Measurements from ENCODE around the gene NFKBIL1.

NFKBIL1 gene

DNA sequence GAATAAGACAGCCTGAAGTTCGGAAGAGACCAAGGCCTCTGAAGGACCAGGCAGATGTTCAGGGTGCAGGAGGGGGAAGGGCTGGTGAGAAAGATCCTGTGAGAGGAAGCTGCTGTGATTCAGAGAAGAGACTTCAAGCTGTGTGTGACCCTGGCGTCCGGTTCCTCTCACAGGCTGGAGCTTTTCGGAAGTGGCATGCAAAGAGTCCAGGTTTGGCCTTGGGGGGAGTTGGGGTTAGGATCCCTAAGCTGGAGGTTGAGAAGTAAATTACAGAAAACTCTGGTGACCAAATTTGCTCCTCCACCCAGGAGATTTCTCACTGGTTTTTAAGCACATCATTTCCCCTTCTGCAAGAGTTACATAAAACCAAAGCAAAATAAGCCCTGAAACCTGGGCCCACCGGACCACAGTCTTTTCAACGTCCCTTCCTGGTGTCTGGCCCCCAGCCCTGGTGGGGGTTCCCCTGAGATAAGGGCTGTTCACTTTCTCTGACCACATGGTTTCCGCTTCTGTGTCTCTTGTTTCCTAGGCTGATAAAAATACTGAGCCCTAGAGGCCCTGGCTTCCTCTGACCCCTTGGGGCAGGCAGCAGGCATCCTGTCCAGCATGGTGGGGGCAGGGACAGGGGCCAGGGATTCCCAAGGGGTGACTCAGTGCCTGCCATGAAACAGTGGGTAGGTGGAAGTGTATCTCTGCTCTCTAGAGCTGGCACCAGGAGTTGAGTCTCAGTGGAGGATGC lies 12.7 kb downstream of the NFKBIL1 start:
- DNase-seq (ENCODE audit: low spot score) = peak; percentile 86

DNA sequence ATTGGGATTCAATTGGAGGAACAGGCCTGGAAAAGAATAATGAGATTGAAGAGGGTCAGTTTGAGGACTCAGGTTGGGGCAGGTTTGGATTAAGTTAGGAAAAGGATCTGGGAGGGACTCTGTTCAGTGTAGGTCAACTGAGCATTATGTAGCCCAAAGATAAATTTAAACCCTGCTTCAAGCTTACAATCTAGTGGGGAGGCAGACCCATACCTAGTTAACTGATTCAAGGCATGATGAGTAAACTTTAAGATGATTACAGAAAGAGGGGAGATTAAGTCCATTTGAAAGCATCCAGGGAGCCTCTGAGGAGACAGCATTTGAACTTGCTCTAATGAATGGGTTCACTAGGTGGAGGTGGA lies 13.3 kb downstream of the NFKBIL1 start:
- DNase-seq (ENCODE audit: low spot score) = no peak

GRCh38 chr6:31567531-31568370 lies 20.3 kb downstream of the NFKBIL1 start:
- no peak for DNase-seq (ENCODE audit: low spot score)

GRCh38 chr6:31568537-31568961 lies 21.1 kb downstream of the NFKBIL1 start:
- peak; percentile 60 for DNase-seq (ENCODE audit: low spot score)

DNA sequence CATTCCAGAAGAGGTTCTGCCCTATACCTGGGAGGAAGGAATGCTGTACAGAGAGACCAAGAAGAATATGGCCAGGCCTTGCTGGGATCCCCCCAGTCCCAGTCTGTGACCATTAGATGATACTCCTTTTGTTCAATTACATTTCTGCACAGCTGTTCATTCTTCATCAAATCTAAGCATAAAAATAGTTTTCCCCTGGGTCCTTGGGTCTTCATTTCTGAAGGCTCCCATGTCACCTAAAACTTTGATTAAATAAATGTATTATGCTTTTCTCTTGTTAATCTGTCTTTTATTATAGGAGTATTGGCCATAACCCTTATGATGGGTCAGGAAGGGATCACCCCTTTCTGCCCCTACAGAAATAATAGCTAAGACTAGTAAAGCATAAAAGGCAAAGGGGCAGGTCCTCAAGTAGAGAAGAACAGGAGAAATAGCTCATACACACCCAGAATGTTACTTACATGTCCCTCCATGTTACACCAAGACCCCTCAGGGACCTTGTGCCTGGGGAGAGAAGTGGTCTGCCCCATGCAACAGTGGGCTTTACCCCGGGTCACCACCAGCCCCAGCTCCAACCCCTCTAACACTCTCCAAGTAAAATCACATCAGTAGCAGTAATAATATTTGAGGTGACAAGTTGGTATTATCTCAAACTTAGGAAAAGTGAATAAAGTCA lies 22.6 kb downstream of the NFKBIL1 start:
- DNase-seq (ENCODE audit: low spot score) = no peak

- DNase-seq (ENCODE audit: low spot score) = peak; percentile 66
These were observed 24.9 kb downstream of the NFKBIL1 start, which contains the start of gene LTA for GRCh38 chr6:31572041-31572911. LTA (plus strand) TSS chr6:31572289; CDS start chr6:31572743, 454 bp downstream.

DNA sequence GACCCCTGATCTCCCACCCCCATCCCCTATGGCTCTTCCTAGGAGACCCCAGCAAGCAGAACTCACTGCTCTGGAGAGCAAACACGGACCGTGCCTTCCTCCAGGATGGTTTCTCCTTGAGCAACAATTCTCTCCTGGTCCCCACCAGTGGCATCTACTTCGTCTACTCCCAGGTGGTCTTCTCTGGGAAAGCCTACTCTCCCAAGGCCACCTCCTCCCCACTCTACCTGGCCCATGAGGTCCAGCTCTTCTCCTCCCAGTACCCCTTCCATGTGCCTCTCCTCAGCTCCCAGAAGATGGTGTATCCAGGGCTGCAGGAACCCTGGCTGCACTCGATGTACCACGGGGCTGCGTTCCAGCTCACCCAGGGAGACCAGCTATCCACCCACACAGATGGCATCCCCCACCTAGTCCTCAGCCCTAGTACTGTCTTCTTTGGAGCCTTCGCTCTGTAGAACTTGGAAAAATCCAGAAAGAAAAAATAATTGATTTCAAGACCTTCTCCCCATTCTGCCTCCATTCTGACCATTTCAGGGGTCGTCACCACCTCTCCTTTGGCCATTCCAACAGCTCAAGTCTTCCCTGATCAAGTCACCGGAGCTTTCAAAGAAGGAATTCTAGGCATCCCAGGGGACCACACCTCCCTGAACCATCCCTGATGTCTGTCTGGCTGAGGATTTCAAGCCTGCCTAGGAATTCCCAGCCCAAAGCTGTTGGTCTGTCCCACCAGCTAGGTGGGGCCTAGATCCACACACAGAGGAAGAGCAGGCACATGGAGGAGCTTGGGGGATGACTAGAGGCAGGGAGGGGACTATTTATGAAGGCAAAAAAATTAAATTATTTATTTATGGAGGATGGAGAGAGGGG lies 26.1 kb downstream of the NFKBIL1 start:
- DNase-seq (ENCODE audit: low spot score) = no peak

DNA sequence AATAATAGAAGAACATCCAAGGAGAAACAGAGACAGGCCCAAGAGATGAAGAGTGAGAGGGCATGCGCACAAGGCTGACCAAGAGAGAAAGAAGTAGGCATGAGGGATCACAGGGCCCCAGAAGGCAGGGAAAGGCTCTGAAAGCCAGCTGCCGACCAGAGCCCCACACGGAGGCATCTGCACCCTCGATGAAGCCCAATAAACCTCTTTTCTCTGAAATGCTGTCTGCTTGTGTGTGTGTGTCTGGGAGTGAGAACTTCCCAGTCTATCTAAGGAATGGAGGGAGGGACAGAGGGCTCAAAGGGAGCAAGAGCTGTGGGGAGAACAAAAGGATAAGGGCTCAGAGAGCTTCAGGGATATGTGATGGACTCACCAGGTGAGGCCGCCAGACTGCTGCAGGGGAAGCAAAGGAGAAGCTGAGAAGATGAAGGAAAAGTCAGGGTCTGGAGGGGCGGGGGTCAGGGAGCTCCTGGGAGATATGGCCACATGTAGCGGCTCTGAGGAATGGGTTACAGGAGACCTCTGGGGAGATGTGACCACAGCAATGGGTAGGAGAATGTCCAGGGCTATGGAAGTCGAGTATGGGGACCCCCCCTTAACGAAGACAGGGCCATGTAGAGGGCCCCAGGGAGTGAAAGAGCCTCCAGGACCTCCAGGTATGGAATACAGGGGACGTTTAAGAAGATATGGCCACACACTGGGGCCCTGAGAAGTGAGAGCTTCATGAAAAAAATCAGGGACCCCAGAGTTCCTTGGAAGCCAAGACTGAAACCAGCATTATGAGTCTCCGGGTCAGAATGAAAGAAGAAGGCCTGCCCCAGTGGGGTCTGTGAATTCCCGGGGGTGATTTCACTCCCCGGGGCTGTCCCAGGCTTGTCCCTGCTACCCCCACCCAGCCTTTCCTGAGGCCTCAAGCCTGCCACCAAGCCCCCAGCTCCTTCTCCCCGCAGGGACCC lies 27.0 kb downstream of the NFKBIL1 start:
- DNase-seq (ENCODE audit: low spot score) = no peak

DNA sequence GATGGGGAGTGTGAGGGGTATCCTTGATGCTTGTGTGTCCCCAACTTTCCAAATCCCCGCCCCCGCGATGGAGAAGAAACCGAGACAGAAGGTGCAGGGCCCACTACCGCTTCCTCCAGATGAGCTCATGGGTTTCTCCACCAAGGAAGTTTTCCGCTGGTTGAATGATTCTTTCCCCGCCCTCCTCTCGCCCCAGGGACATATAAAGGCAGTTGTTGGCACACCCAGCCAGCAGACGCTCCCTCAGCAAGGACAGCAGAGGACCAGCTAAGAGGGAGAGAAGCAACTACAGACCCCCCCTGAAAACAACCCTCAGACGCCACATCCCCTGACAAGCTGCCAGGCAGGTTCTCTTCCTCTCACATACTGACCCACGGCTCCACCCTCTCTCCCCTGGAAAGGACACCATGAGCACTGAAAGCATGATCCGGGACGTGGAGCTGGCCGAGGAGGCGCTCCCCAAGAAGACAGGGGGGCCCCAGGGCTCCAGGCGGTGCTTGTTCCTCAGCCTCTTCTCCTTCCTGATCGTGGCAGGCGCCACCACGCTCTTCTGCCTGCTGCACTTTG lies 28.0 kb downstream of the NFKBIL1 start, which contains the start of gene TNF:
TNF (plus strand) TSS at position 231 of the 567 bp plus-strand sequence; CDS start at position 408, 177 bp downstream.
- DNase-seq (ENCODE audit: low spot score) = peak; percentile 63

DNA sequence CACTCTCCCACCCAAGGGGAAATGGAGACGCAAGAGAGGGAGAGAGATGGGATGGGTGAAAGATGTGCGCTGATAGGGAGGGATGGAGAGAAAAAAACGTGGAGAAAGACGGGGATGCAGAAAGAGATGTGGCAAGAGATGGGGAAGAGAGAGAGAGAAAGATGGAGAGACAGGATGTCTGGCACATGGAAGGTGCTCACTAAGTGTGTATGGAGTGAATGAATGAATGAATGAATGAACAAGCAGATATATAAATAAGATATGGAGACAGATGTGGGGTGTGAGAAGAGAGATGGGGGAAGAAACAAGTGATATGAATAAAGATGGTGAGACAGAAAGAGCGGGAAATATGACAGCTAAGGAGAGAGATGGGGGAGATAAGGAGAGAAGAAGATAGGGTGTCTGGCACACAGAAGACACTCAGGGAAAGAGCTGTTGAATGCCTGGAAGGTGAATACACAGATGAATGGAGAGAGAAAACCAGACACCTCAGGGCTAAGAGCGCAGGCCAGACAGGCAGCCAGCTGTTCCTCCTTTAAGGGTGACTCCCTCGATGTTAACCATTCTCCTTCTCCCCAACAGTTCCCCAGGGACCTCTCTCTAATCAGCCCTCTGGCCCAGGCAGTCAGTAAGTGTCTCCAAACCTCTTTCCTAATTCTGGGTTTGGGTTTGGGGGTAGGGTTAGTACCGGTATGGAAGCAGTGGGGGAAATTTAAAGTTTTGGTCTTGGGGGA lies 28.7 kb downstream of the NFKBIL1 start:
- DNase-seq (ENCODE audit: low spot score) = peak; percentile 58

DNA sequence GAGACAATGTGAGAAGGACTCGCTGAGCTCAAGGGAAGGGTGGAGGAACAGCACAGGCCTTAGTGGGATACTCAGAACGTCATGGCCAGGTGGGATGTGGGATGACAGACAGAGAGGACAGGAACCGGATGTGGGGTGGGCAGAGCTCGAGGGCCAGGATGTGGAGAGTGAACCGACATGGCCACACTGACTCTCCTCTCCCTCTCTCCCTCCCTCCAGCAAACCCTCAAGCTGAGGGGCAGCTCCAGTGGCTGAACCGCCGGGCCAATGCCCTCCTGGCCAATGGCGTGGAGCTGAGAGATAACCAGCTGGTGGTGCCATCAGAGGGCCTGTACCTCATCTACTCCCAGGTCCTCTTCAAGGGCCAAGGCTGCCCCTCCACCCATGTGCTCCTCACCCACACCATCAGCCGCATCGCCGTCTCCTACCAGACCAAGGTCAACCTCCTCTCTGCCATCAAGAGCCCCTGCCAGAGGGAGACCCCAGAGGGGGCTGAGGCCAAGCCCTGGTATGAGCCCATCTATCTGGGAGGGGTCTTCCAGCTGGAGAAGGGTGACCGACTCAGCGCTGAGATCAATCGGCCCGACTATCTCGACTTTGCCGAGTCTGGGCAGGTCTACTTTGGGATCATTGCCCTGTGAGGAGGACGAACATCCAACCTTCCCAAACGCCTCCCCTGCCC lies 29.6 kb downstream of the NFKBIL1 start:
- DNase-seq (ENCODE audit: low spot score) = no peak

DNA sequence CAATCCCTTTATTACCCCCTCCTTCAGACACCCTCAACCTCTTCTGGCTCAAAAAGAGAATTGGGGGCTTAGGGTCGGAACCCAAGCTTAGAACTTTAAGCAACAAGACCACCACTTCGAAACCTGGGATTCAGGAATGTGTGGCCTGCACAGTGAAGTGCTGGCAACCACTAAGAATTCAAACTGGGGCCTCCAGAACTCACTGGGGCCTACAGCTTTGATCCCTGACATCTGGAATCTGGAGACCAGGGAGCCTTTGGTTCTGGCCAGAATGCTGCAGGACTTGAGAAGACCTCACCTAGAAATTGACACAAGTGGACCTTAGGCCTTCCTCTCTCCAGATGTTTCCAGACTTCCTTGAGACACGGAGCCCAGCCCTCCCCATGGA lies 30.2 kb downstream of the NFKBIL1 start:
- no peak for DNase-seq (ENCODE audit: low spot score)

DNA sequence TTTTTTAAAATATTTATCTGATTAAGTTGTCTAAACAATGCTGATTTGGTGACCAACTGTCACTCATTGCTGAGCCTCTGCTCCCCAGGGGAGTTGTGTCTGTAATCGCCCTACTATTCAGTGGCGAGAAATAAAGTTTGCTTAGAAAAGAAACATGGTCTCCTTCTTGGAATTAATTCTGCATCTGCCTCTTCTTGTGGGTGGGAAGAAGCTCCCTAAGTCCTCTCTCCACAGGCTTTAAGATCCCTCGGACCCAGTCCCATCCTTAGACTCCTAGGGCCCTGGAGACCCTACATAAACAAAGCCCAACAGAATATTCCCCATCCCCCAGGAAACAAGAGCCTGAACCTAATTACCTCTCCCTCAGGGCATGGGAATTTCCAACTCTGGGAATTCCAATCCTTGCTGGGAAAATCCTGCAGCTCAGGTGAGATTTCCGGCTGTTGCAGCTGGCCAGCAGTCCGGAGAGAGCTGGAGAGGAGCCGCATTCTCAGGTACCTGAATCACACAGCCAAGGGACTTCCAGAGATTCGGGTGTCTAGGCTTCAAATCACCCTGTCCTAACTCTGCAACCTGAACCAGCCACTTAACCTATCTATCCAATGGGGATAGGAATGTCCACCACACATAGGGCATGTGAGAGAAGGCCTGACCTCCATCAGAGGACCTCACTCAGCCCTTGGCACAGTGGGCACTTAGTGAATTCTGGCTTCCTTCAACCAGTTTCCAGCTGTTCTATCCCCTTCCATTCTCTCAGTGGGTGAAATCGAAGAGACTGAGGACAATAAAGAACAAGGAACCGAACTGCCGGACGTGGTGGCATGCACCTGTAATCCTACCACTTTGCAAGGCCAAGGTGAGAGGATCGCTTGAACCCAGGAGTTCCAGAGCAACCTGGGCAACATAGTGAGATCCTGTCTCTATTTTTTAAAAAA lies 31.0 kb downstream of the NFKBIL1 start:
- DNase-seq (ENCODE audit: low spot score) = no peak

- no peak for DNase-seq (ENCODE audit: low spot score)
These were observed 31.7 kb downstream of the NFKBIL1 start for GRCh38 chr6:31579119-31579505.

- no peak for DNase-seq (ENCODE audit: low spot score)
These were observed 32.4 kb downstream of the NFKBIL1 start for GRCh38 chr6:31579546-31580437.

- no peak for DNase-seq (ENCODE audit: low spot score)
These were observed 33.0 kb downstream of the NFKBIL1 start for GRCh38 chr6:31580438-31580740.

Data from NAMALWA (cell line).